Memory B cell (primary cell): ENCODE results near the gene GCK.

ENCODE experiments used
- ATAC-seq: fragments of 150-1000 bp; cut with Tn5 transposase; 2 replicates; pipeline ENCODE4 v1.10.0; 2021; ENCODE audit warnings: low read depth, mild to moderate bottlenecking, moderate library complexity
- DNase-seq, 2 donors: peaks; one replicate each; pipeline ENCODE4 v3.0.0; 2022; ENCODE audit warnings: low spot score in 2 of 2
- H3K27ac Mint-ChIP-seq: one replicate; pipeline ENCODE4 v1.8.0; 2022; ENCODE audit warnings: mild to moderate bottlenecking, moderate library complexity, mixed read lengths
- H3K27me3 Mint-ChIP-seq: one replicate; pipeline ENCODE4 v1.8.0; 2022; ENCODE audit warnings: mixed read lengths
- H3K36me3 Mint-ChIP-seq: one replicate; pipeline ENCODE4 v1.8.0; 2022; ENCODE audit warnings: mild to moderate bottlenecking, mixed read lengths
- H3K4me1 Mint-ChIP-seq: one replicate; pipeline ENCODE4 v1.8.0; 2022; ENCODE audit warnings: mixed read lengths
- H3K4me3 Mint-ChIP-seq: one replicate; pipeline ENCODE4 v1.8.0; 2022; ENCODE audit warnings: mild to moderate bottlenecking, moderate library complexity, mixed read lengths
- H3K9me3 Mint-ChIP-seq: one replicate; pipeline ENCODE4 v1.8.0; 2022; ENCODE audit warnings: mixed read lengths

The GCK gene

GRCh38 chr7:44189286-44189992 is at the start of gene GCK:
Gene GCK, minus strand, starts transcription at chr7:44189439. Its CDS starts 486 bp downstream, at chr7:44188953.
- H3K27me3 Mint-ChIP-seq = peaks cover 8% of the 10 kb centered on the region
- H3K27ac Mint-ChIP-seq = no peak within 1 kb of the TSS
- peaks cover 5% of the 10 kb centered on the region for H3K4me1 Mint-ChIP-seq
- no peak within 1 kb of the TSS for H3K4me3 Mint-ChIP-seq
- peaks cover 2% of the 10 kb centered on the region for H3K36me3 Mint-ChIP-seq
- H3K9me3 Mint-ChIP-seq = no peaks in the 10 kb centered on the region
- ATAC-seq = no peak
- DNase-seq = no peak

GRCh38 chr7:44238116-44238695 is 49.0 kb upstream of the GCK start:
- DNase-seq (no peak), ATAC-seq (no peak)
- Mint-ChIP-seq H3K9me3 (no peaks in the 10 kb centered on the region), H3K27ac (no peak overlapping the region), H3K4me1 (peaks cover 7% of the 10 kb centered on the region), H3K4me3 (no peak overlapping the region), H3K36me3 (no peaks in the 10 kb centered on the region), H3K27me3 (peaks cover 5% of the 10 kb centered on the region)

- no peaks in the 10 kb centered on the region for H3K9me3 Mint-ChIP-seq
- H3K36me3 Mint-ChIP-seq = no peaks in the 10 kb centered on the region
- H3K4me3 Mint-ChIP-seq = no peak overlapping the region
- H3K27me3 Mint-ChIP-seq = peaks cover 6% of the 10 kb centered on the region
- peaks cover 7% of the 10 kb centered on the region for H3K4me1 Mint-ChIP-seq
- H3K27ac Mint-ChIP-seq = no peak overlapping the region
- no peak for ATAC-seq
- no peak for DNase-seq
Observed at GRCh38 chr7:44237696-44238095, 48.5 kb upstream of the GCK start.

- Mint-ChIP-seq H3K27ac (no peak overlapping the region), H3K4me1 (peaks cover 7% of the 10 kb centered on the region), H3K9me3 (no peaks in the 10 kb centered on the region), H3K4me3 (no peak overlapping the region), H3K27me3 (peaks cover 8% of the 10 kb centered on the region), H3K36me3 (no peaks in the 10 kb centered on the region)
- ATAC-seq (no peak), DNase-seq (no peak)
Observed at GRCh38 chr7:44236333-44236728, 47.1 kb upstream of the GCK start.

DNA sequence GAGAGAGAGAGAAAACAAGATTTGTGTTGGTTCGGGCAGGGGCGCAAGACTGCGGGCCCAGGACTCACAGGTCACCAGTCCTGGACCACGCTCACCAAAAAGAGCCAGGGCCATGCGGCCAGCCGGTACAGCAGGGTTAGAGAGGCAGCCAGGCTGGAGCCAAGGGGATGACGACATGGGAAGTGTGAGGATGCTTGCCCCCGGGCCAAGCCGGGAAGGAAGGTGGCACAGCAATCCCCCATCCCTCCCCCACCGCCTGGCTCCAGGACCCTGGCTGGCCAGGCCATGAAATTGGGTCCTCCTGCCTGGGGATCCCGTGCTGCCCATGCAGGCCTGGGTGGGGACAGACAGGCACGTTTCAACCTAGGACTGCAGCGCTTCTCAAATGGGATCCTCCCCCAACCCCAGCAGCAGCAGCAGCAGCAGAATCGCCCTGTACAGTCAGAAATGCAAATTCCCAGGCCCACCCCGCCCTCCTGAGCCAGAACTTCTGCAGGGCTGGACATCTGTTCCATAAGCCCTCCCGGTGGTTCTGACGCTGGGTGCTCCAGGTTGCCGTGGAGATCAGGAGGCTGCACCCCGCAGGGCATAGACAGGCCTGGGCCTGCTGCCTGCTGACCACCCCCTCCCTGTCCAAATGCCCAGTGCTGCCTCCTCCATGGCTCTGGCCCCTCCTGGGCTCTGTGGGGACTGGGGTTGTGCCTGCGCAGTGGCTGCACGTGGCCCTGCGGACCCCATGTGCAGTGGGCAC is 46.5 kb upstream of the GCK start:
- peaks cover 8% of the 10 kb centered on the region for H3K27me3 Mint-ChIP-seq
- DNase-seq (no peak), ATAC-seq (no peak)
- no peak overlapping the region for H3K4me3 Mint-ChIP-seq
- no peak overlapping the region for H3K27ac Mint-ChIP-seq
- H3K4me1 Mint-ChIP-seq = peaks cover 3% of the 10 kb centered on the region
- H3K36me3 Mint-ChIP-seq = no peaks in the 10 kb centered on the region
- no peaks in the 10 kb centered on the region for H3K9me3 Mint-ChIP-seq

GRCh38 chr7:44235066-44235465 is 45.8 kb upstream of the GCK start:
- Mint-ChIP-seq H3K27ac (no peak overlapping the region), H3K4me3 (no peak overlapping the region), H3K4me1 (peaks cover 3% of the 10 kb centered on the region), H3K36me3 (no peaks in the 10 kb centered on the region), H3K27me3 (peaks cover 8% of the 10 kb centered on the region), H3K9me3 (no peaks in the 10 kb centered on the region)
- DNase-seq (no peak), ATAC-seq (no peak)

- no peak overlapping the region for H3K4me3 Mint-ChIP-seq
- DNase-seq = no peak
- peaks cover 3% of the 10 kb centered on the region for H3K4me1 Mint-ChIP-seq
- H3K27ac Mint-ChIP-seq = no peak overlapping the region
- no peak for ATAC-seq
- H3K36me3 Mint-ChIP-seq = no peaks in the 10 kb centered on the region
- H3K27me3 Mint-ChIP-seq = peaks cover 3% of the 10 kb centered on the region
- no peaks in the 10 kb centered on the region for H3K9me3 Mint-ChIP-seq
Observed at GRCh38 chr7:44232901-44233715, 43.9 kb upstream of the GCK start.

- no peaks in the 10 kb centered on the region for H3K9me3 Mint-ChIP-seq
- DNase-seq = no peak
- no peak overlapping the region for H3K4me3 Mint-ChIP-seq
- ATAC-seq = no peak
- peaks cover 3% of the 10 kb centered on the region for H3K27me3 Mint-ChIP-seq
- peaks cover 3% of the 10 kb centered on the region for H3K4me1 Mint-ChIP-seq
- no peaks in the 10 kb centered on the region for H3K36me3 Mint-ChIP-seq
- H3K27ac Mint-ChIP-seq = no peak overlapping the region
Observed at GRCh38 chr7:44232396-44232795, 43.2 kb upstream of the GCK start.

- no peak overlapping the region for H3K4me3 Mint-ChIP-seq
- H3K9me3 Mint-ChIP-seq = no peaks in the 10 kb centered on the region
- H3K27ac Mint-ChIP-seq = no peak overlapping the region
- H3K4me1 Mint-ChIP-seq = peaks cover 3% of the 10 kb centered on the region
- H3K36me3 Mint-ChIP-seq = no peaks in the 10 kb centered on the region
- ATAC-seq = no peak
- H3K27me3 Mint-ChIP-seq = peaks cover 7% of the 10 kb centered on the region
- DNase-seq = no peak
Observed at GRCh38 chr7:44231088-44231487, 41.8 kb upstream of the GCK start.

GRCh38 chr7:44230286-44230685 is 41.0 kb upstream of the GCK start:
- Mint-ChIP-seq H3K27me3 (peaks cover 12% of the 10 kb centered on the region), H3K27ac (no peak overlapping the region), H3K9me3 (no peaks in the 10 kb centered on the region), H3K4me1 (peaks cover under 1% of the 10 kb centered on the region), H3K4me3 (no peak overlapping the region), H3K36me3 (no peaks in the 10 kb centered on the region)
- DNase-seq (no peak), ATAC-seq (no peak)

GRCh38 chr7:44229546-44230105 is 40.4 kb upstream of the GCK start:
- Mint-ChIP-seq H3K9me3 (no peaks in the 10 kb centered on the region), H3K4me1 (no peaks in the 10 kb centered on the region), H3K27ac (no peak overlapping the region), H3K27me3 (peaks cover 14% of the 10 kb centered on the region), H3K4me3 (no peak overlapping the region), H3K36me3 (no peaks in the 10 kb centered on the region)
- ATAC-seq (no peak), DNase-seq (no peak)

DNA sequence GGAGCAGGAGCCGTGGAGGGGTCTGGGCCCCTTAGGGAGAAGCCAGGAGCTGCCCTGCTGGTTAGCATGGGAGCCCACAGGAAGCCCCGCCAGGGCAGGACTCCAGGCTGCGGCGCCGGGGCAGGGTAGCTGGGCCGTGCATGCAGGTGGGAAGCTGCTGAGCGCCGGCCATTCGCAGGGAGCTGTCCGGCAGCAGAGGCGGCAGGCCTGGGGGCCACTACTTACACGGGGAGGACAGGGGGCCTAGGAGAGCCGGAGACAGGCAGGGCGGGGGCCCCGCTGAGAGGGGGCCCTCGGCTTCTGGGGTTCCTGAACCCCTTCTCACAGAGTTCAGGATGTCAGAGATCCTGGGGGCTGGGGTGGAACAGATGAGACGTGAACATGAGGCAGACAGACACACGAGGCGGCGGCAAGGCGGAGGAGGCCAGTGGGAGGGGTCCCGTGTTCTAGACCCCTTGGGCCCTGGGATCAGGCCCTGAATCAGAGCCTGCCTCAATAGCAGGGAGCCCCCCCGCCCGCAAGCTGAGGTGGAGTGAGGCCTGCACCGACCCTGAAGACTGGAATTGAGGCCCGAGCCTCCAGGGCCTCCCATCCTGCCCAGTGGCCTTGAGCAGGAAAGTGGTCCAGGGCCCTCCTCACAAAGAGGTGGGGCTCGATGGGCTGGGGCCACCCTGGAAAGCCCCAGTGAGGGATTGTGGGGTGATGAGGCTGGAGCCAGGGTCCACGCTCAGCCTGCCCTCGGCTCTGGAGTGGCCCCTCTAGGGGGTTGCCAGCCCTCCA is 39.5 kb upstream of the GCK start:
- Mint-ChIP-seq H3K36me3 (no peaks in the 10 kb centered on the region), H3K27me3 (peaks cover 18% of the 10 kb centered on the region), H3K9me3 (no peaks in the 10 kb centered on the region), H3K4me1 (no peaks in the 10 kb centered on the region), H3K27ac (no peak overlapping the region), H3K4me3 (no peak overlapping the region)
- ATAC-seq = no peak
- DNase-seq = no peak

GRCh38 chr7:44227911-44228310 is 38.7 kb upstream of the GCK start:
- no peak overlapping the region for H3K4me3 Mint-ChIP-seq
- no peaks in the 10 kb centered on the region for H3K4me1 Mint-ChIP-seq
- H3K27me3 Mint-ChIP-seq = peaks cover 21% of the 10 kb centered on the region
- no peak overlapping the region for H3K27ac Mint-ChIP-seq
- H3K36me3 Mint-ChIP-seq = no peaks in the 10 kb centered on the region
- no peak for DNase-seq
- ATAC-seq = no peak
- no peaks in the 10 kb centered on the region for H3K9me3 Mint-ChIP-seq
